HEK293 (cell line): ENCODE data around the gene GTF2F1.

ENCODE experiments used
- CTCF ChIA-PET: fragments of 350-600 bp; formaldehyde crosslinking; extraction: SDS; loops from one replicate; lab custom pipeline; 2021; ENCODE audit warnings: antibody characterized with exemption; lab: Yijun Ruan, JAX
- POLR2A ChIA-PET: fragments of 300-600 bp; formaldehyde crosslinking; extraction: SDS; loops from one replicate; lab custom pipeline; 2020; ENCODE audit warnings: antibody characterized with exemption, inconsistent platforms; lab: Yijun Ruan, JAX
- H3K27ac ChIP-seq: fragments of 200-500 bp; sonication (Bioruptor generic); 2 replicates; pipeline ENCODE4 v1.5.1; 2014; ENCODE audit warnings: low read depth, low read length, control low read depth, inconsistent platforms; ENCODE audit errors: extremely low read depth
- H3K36me3 ChIP-seq, 2 experiments: fragments of 200-500 bp in 1 of 2; sonication (Bioruptor generic) in 1 of 2; 1 replicate in 1 of 2; 2 replicates in 1 of 2; pipeline ENCODE4 v1.5.1; 2014 to 2017; ENCODE audit warnings: inconsistent platforms in 2 of 2, low read length in 2 of 2; ENCODE audit not compliant: control insufficient read depth in 2 of 2, insufficient read depth in 1 of 2
- H3K4me1 ChIP-seq: fragments of 200-500 bp; sonication (Bioruptor generic); 2 replicates; pipeline ENCODE4 v1.5.1; 2014; ENCODE audit warnings: mild to moderate bottlenecking, low read length, inconsistent platforms; ENCODE audit not compliant: control insufficient read depth, insufficient read depth
- H3K4me3 ChIP-seq: 2 replicates; pipeline ENCODE4 v1.5.1; 2011; ENCODE audit warnings: low read depth, mild to moderate bottlenecking, control low read depth, low read length, moderate library complexity
- H3K9me3 ChIP-seq: fragments of 200-500 bp; sonication (Bioruptor generic); 2 replicates; pipeline ENCODE4 v1.5.1; 2014; ENCODE audit warnings: low read depth, low read length, inconsistent platforms; ENCODE audit not compliant: control insufficient read depth, insufficient read depth
- EGR2 ChIP-seq: fragments of 450-650 bp; formaldehyde crosslinking; IDR thresholded peaks from 2 replicates; pipeline ENCODE4 v1.5.1; 2016; ENCODE audit warnings: low read depth, missing biosample characterization, missing genetic modification characterization
- HOXC10 ChIP-seq: sonication (generic); formaldehyde crosslinking; IDR thresholded peaks from 2 replicates; pipeline ENCODE4 v1.8.1; 2023; ENCODE audit warnings: mild to moderate bottlenecking, missing genetic modification reagents
- PRDM1 ChIP-seq: fragments of 450-650 bp; formaldehyde crosslinking; IDR thresholded peaks from 2 replicates; pipeline ENCODE4; 2016; ENCODE audit warnings: missing biosample characterization, missing genetic modification characterization
- SP3 ChIP-seq: fragments of 450-650 bp; formaldehyde crosslinking; IDR thresholded peaks from 2 replicates; pipeline ENCODE4 v1.5.1; 2016; ENCODE audit warnings: missing biosample characterization, missing genetic modification characterization
- SP7 ChIP-seq: fragments of 450-650 bp; formaldehyde crosslinking; IDR thresholded peaks from 2 replicates; pipeline ENCODE4 v1.5.1; 2016; ENCODE audit warnings: missing biosample characterization, missing genetic modification characterization
- ZBTB11 ChIP-seq: fragments of 450-650 bp; formaldehyde crosslinking; conservative IDR thresholded peaks from 2 replicates; pipeline ENCODE4 v1.5.1; 2016; ENCODE audit warnings: low read depth, missing biosample characterization, missing genetic modification characterization
- ZIC2 ChIP-seq: fragments of 450-650 bp; formaldehyde crosslinking; IDR thresholded peaks from 2 replicates; pipeline ENCODE4 v1.5.1; 2016; ENCODE audit warnings: missing biosample characterization, missing genetic modification characterization
- ZNF335 ChIP-seq: fragments of 450-650 bp; formaldehyde crosslinking; conservative IDR thresholded peaks from 2 replicates; pipeline ENCODE4 v1.5.1; 2016; ENCODE audit warnings: missing biosample characterization, missing genetic modification characterization
- ZNF529 ChIP-seq: fragments of 450-650 bp; formaldehyde crosslinking; IDR thresholded peaks from 2 replicates; pipeline ENCODE4 v1.5.1; 2017; ENCODE audit warnings: missing genetic modification characterization, missing biosample characterization; ENCODE audit not compliant: insufficient replicate concordance
- ZNF785 ChIP-seq: fragments of 450-650 bp; formaldehyde crosslinking; IDR thresholded peaks from 2 replicates; pipeline ENCODE4 v1.5.1; 2016; ENCODE audit warnings: missing biosample characterization, missing genetic modification characterization
- ZNF792 ChIP-seq: fragments of 450-650 bp; formaldehyde crosslinking; IDR thresholded peaks from 2 replicates; pipeline ENCODE4 v1.5.1; 2016; ENCODE audit warnings: missing biosample characterization, missing genetic modification characterization
- TF ChIP-seq, protein P1 (sequence below): fragments of 450-650 bp; formaldehyde crosslinking; IDR thresholded peaks from 2 replicates; pipeline ENCODE4 v1.5.1; 2016; ENCODE audit warnings: missing biosample characterization, missing genetic modification characterization
- TF ChIP-seq, protein P2 (sequence below): fragments of 450-650 bp; formaldehyde crosslinking; conservative IDR thresholded peaks from 2 replicates; pipeline ENCODE4 v1.5.1; 2016; ENCODE audit warnings: low read depth, missing biosample characterization, missing genetic modification characterization

The GTF2F1 gene

DNA sequence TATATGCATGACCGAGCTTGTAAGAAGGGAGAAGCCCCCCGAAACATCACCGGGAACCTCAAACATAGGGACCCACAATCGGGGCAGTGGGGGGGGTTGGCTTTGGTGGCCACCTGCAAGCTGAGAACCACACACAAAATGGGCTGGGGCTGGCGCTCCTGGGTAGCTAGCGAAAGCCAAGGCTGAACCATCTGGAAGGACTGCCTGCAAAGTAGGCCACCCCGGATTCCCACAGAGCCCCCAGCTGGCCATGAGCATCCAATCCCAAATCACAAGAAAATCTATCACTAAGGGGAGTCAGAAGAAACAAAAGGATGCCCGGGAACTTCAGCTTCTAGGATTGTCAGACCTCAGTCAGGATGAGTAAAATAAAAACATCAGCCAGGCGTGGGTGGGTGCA, 14.5 kb downstream of the GTF2F1 start:
- no peaks in the 10 kb centered on the region for H3K4me1 ChIP-seq
- H3K36me3 ChIP-seq: peaks cover 22 to 46% of the 10 kb centered on the region in 2 experiments
- ChIA-PET CTCF (interaction anchor here (0.6 kb wide), 1 partner anchor 481 kb away, joined by 3 read pairs; no protein-coding TSS in a partner anchor), POLR2A (interaction anchor here (1.5 kb wide), 1 partner anchor 46 kb away, joined by 4 read pairs; the partner anchor contains the start of gene KHSRP)
- no peaks in the 10 kb centered on the region for H3K9me3 ChIP-seq
- TF ChIP-seq EGR2 (tag by site-specific recombination) (no peak), SP3 (no peak), ZNF785 (tag by site-specific recombination) (no peak), ZNF335 (tag by site-specific recombination) (no peak)
- TF ChIP-seq, protein P1, sequence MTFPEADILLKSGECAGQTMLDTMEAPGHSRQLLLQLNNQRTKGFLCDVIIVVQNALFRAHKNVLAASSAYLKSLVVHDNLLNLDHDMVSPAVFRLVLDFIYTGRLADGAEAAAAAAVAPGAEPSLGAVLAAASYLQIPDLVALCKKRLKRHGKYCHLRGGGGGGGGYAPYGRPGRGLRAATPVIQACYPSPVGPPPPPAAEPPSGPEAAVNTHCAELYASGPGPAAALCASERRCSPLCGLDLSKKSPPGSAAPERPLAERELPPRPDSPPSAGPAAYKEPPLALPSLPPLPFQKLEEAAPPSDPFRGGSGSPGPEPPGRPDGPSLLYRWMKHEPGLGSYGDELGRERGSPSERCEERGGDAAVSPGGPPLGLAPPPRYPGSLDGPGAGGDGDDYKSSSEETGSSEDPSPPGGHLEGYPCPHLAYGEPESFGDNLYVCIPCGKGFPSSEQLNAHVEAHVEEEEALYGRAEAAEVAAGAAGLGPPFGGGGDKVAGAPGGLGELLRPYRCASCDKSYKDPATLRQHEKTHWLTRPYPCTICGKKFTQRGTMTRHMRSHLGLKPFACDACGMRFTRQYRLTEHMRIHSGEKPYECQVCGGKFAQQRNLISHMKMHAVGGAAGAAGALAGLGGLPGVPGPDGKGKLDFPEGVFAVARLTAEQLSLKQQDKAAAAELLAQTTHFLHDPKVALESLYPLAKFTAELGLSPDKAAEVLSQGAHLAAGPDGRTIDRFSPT (tag by site-specific recombination): no peak
- no peak overlapping the region for H3K4me3 ChIP-seq
- no peak overlapping the region for H3K27ac ChIP-seq

DNA sequence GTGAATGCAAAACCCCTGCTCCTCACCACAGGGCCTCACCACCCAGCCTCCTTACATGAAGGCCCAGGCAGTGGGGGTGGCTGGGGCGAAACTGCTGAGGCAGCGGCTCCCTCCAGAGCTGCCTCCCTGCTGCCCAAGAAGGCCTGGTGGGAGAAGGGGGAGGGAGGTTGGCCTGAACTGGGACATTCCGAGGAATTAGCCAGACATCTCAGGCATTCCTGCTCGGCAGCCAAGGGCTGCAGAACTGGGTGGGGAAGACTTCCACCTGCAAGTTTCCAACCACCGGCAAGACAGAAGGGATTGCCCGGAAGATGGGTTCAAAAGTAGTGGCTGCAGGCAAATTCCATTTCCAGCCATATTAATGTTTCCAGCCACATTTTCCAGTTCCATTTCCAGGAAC, 14.9 kb downstream of the GTF2F1 start:
- POLR2A ChIA-PET: interaction anchor here (0.9 to 1.5 kb wide), 2 partner anchors 20 to 47 kb away, joined by 4 to 7 read pairs; partner anchors contain the start of gene KHSRP
- H3K9me3 ChIP-seq: no peaks in the 10 kb centered on the region
- no peaks in the 10 kb centered on the region for H3K4me1 ChIP-seq
- H3K4me3 ChIP-seq: no peak overlapping the region
- H3K27ac ChIP-seq: no peak overlapping the region
- TF ChIP-seq SP7 (tag by site-specific recombination) (no peak), ZNF529 (tag by site-specific recombination) (no peak), ZBTB11 (tag by site-specific recombination) (no peak), HOXC10 (CRISPR knock-in tag) (no peak), ZIC2 (peak; percentile 38; the same call in 1 of the 2 replicates), ZNF792 (tag by site-specific recombination) (no peak), PRDM1 (tag by site-specific recombination) (no peak)
- TF ChIP-seq, protein P2, sequence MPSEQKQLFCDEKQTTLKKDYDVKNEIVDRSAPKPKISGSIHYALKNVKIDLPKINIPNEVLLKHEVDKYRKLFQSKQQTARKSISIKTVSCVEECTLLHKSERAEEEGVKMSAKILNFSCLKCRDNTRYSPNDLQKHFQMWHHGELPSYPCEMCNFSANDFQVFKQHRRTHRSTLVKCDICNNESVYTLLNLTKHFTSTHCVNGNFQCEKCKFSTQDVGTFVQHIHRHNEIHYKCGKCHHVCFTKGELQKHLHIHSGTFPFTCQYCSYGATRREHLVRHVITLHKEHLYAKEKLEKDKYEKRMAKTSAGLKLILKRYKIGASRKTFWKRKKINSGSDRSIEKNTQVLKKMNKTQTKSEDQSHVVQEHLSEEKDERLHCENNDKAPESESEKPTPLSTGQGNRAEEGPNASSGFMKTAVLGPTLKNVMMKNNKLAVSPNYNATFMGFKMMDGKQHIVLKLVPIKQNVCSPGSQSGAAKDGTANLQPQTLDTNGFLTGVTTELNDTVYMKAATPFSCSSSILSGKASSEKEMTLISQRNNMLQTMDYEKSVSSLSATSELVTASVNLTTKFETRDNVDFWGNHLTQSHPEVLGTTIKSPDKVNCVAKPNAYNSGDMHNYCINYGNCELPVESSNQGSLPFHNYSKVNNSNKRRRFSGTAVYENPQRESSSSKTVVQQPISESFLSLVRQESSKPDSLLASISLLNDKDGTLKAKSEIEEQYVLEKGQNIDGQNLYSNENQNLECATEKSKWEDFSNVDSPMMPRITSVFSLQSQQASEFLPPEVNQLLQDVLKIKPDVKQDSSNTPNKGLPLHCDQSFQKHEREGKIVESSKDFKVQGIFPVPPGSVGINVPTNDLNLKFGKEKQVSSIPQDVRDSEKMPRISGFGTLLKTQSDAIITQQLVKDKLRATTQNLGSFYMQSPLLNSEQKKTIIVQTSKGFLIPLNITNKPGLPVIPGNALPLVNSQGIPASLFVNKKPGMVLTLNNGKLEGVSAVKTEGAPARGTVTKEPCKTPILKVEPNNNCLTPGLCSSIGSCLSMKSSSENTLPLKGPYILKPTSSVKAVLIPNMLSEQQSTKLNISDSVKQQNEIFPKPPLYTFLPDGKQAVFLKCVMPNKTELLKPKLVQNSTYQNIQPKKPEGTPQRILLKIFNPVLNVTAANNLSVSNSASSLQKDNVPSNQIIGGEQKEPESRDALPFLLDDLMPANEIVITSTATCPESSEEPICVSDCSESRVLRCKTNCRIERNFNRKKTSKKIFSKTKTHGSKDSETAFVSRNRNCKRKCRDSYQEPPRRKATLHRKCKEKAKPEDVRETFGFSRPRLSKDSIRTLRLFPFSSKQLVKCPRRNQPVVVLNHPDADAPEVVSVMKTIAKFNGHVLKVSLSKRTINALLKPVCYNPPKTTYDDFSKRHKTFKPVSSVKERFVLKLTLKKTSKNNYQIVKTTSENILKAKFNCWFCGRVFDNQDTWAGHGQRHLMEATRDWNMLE (tag by site-specific recombination): no peak
- peaks cover 21 to 42% of the 10 kb centered on the region in 2 experiments for H3K36me3 ChIP-seq
- CTCF ChIA-PET: interaction anchor here (0.6 kb wide), 1 partner anchor 481 kb away, joined by 3 read pairs; no protein-coding TSS in a partner anchor
